Measurements from ENCODE around the gene GBGT1.

Gene GBGT1

DNA sequence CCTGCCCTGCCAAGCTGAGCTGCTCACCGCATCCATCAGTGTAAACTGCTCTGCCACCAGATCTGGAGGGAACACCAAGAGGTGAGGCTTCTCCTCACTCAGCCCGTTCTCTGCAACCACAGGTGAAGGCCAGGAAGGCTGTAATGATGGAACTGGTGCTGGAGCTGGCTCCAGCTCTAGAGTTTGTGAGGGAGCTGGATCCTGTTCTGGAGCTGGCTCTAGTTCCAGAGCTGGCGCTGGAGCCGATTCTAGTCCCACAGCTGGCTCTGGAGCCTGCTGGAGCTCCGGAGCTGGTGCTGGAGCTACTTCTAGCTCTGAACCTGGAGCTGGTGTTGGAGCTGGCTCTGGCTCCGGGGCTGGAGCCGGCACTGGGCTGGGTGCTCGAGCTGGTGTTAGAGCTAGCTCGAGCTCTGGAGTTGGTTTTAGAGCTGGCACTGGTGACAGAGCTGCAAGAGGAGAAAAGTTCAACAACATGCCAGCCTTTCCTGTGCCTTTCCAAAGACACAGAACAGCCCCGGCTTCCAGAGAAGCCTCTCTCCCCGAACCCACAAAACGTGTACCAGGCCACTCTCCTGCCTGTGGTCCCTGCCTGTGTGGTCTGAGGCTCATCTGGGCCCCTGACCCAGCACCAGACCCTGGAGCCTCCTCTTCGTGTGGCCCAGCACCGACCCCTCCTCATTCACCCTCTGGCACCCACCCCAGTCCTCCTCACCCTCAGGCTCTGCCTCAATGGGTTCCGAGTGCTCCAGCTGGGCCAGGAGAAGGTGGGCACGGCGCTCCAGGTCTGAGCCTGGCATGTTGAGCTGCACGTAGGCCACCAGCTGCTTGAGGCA lies 55.5 kb downstream of the GBGT1 start:
- H3K4me2 ChIP-seq: no peak overlapping the region
- TF ChIP-seq Cebpa-rat (IDR thresholded peaks at IDR 0.05): no peak

DNA sequence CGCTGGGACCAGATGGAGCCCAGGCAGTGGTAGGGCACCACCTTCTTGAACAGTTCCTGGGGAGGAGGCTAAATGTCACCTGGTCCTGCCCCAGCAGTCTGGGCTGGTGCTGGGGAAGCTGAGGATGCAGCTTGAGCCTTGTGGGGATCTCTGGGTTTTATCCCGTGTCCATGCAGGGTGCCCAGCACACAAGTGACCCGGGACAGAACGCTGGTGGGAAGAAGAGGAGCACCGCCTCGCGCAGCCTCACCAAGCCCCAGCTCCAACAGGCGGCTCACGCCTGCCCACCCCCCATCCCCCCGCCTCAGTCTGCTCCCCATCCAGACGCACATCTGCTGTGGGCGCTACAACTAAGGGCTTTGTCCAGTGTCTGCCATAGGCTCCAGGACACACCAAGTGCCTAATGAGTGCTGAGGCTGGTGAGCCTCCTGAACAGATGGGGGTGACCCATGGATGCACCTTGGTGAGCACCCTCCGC lies 56.4 kb downstream of the GBGT1 start:
- Histone ChIP-seq H3K9me3 (replicated peaks in 1 of 11) (no peaks in the 10 kb centered on the region), H3K27ac (peak overlapping the region in 4 of 11 experiments; percentile 9 to 49 (median 46); a peak in 3 of 22 replicates), H4K20me1 (peaks cover 45 to 94% (median 60%) of the 10 kb centered on the region in 11 experiments; a peak in 21 of 22 replicates), H3K4me1 (peaks cover 10 to 17% (median 12%) of the 10 kb centered on the region in 10 experiments), H3K4me3 (no peak overlapping the region), H3K36me3 (peaks cover 89 to 97% (median 95%) of the 10 kb centered on the region in 11 experiments), H3K4me2 (no peak overlapping the region), H3K9ac (peak overlapping the region in 6 of 11 experiments; percentile 0 to 37 (median 24); a peak in 4 of 22 replicates), H3K27me3 (no peaks in the 10 kb centered on the region)
- no peak for TF ChIP-seq Cebpa-rat (IDR thresholded peaks at IDR 0.05)

More for the DNA sequence above, 55.5 kb downstream of the GBGT1 start:
- H3K9ac ChIP-seq: peak overlapping the region in 7 of 11 experiments; percentile 4 to 41 (median 15); a peak in 5 of 22 replicates
- no peak overlapping the region for H3K4me3 ChIP-seq
- H3K9me3 ChIP-seq (replicated peaks in 1 of 11): no peaks in the 10 kb centered on the region
- H3K4me1 ChIP-seq: peaks cover 18 to 26% (median 21%) of the 10 kb centered on the region in 10 experiments
- peaks cover 42 to 97% (median 68%) of the 10 kb centered on the region in 11 experiments; a peak in 21 of 22 replicates for H4K20me1 ChIP-seq
- H3K36me3 ChIP-seq: peaks cover 80 to 88% (median 86%) of the 10 kb centered on the region in 11 experiments
- H3K27me3 ChIP-seq: no peaks in the 10 kb centered on the region
- H3K27ac ChIP-seq: peak overlapping the region in 4 of 11 experiments; percentile 2 to 48 (median 26); a peak in 7 of 22 replicates

DNA sequence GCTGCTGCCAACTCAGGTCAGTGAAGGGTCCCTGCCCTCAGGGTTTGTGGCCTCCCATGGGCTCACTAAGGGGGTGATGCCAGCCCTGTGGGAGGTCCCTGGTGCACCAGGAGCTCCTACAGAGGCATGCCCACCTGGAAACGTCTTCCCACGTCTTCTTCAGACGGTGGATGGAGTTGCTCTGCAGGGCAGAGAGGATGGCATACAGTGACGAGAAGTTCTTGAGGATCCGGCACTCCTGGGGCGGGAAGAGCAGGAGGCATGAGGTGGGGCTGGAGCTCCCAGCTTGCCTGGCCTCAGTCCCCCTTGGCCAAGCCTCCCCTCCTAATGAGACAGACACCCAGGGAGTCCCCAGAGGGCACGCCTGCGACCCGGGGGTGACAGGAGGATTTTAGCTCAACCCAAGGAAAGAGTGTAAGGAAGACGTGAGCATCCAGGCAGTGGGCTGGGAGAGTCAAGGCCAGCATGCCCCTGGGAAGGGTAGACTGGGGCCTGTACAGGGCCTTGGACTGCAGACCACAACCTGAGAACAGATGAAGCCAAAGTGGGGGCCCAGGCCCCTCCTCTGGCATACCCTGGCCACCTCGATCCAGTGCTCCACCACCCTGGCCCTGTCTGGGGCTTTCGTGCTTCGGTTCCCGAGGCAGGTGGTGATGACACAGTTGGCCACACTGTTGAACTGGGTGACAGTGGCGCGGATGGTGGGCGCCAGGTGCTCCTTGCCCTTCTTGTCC lies 57.0 kb downstream of the GBGT1 start:
- H4K20me1 ChIP-seq: peaks cover 39 to 94% (median 54%) of the 10 kb centered on the region in 11 experiments; a peak in 21 of 22 replicates
- TF ChIP-seq Cebpa-rat (IDR thresholded peaks at IDR 0.05): no peak
- H3K27me3 ChIP-seq: no peaks in the 10 kb centered on the region
- peak overlapping the region in 4 of 11 experiments; percentile 0 to 33 (median 28); a peak in 4 of 22 replicates for H3K9ac ChIP-seq
- peak overlapping the region in 3 of 11 experiments; percentile 2 to 49 (median 44); a peak in 4 of 22 replicates for H3K27ac ChIP-seq
- peaks cover 92 to 98% (median 96%) of the 10 kb centered on the region in 11 experiments for H3K36me3 ChIP-seq
- H3K4me2 ChIP-seq: no peak overlapping the region
- peaks cover 3 to 11% (median 6%) of the 10 kb centered on the region in 10 experiments; a peak in 19 of 20 replicates for H3K4me1 ChIP-seq
- no peaks in the 10 kb centered on the region for H3K9me3 ChIP-seq (replicated peaks in 1 of 11)
- H3K4me3 ChIP-seq: no peak overlapping the region

DNA sequence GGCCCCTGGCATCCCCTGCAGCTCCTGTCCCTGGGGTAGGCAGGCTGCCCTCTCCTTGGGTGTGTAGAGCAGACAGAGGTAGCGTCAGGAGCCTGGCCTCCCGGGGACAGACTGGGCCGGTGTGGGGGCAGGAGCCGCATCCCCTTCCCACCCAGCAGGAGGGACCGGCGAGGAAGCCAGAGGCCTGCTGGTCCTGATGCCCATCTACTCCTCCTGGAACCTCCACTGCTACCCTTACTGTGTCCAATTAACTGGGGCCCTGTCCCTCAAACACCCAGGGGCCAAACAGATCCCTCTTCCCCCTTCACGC lies 58.3 kb downstream of the GBGT1 start:
- H3K27ac ChIP-seq: peak overlapping the region in 1 of 11 experiments; percentile 32; a peak in 2 of 22 replicates
- peaks cover 0 to 4% (median 0%) of the 10 kb centered on the region in 10 experiments; a peak in 1 of 20 replicates for H3K4me1 ChIP-seq
- no peaks in the 10 kb centered on the region for H3K9me3 ChIP-seq (replicated peaks in 1 of 11)
- no peak for TF ChIP-seq Cebpa-rat (IDR thresholded peaks at IDR 0.05)
- no peak overlapping the region for H3K4me3 ChIP-seq
- H3K36me3 ChIP-seq: peaks cover 92 to 98% (median 96%) of the 10 kb centered on the region in 11 experiments
- peaks cover 28 to 94% (median 53%) of the 10 kb centered on the region in 11 experiments; a peak in 19 of 22 replicates for H4K20me1 ChIP-seq
- H3K4me2 ChIP-seq: no peak overlapping the region
- H3K9ac ChIP-seq: no peak overlapping the region
- H3K27me3 ChIP-seq: no peaks in the 10 kb centered on the region

DNA sequence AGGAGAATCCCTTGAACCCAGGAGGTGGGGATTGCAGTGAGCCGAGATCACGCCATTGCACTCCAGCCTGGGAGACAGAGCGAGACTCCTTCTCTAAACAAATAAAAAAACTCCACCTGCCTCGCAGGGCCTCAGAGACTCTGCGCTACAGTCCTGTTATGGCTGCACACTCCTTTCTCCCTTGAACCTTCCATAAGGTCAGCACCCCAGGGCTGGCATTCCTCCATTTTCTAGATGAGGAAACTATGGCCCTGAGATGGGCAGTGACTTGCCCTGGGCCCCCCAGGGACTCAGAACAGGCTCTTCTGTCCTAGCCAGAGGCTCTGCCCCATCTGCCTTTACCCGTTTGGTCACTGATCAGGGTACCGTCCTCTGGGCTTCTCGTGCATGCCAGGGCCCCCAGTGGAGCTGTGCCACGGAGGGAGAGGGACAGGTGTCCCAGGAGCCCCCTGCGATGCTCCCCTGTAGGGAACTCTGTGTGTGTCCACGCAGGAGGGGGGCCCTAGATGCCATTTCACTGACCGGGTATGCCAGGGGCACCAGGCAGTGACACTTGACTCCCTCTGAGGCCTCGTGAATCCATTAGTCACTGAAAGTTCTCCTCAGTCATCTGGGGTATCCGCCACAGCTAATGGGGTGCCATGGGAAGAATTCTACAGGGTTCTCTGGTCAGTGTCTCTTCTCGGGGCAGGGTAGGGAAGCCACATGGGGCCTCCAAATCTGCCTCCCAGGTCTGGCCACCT lies 58.8 kb downstream of the GBGT1 start:
- TF ChIP-seq Cebpa-rat (IDR thresholded peaks at IDR 0.05): no peak
- H3K4me2 ChIP-seq: no peak overlapping the region
- peaks cover 92 to 98% (median 96%) of the 10 kb centered on the region in 11 experiments for H3K36me3 ChIP-seq
- H4K20me1 ChIP-seq: peaks cover 23 to 94% (median 49%) of the 10 kb centered on the region in 11 experiments; a peak in 18 of 22 replicates
- no peaks in the 10 kb centered on the region; a peak in 1 of 22 replicates for H3K9me3 ChIP-seq (replicated peaks in 1 of 11)
- H3K9ac ChIP-seq: no peak overlapping the region
- peaks cover 0 to 4% (median 0%) of the 10 kb centered on the region in 10 experiments; a peak in 1 of 20 replicates for H3K4me1 ChIP-seq
- H3K27me3 ChIP-seq: no peaks in the 10 kb centered on the region
- no peak overlapping the region for H3K4me3 ChIP-seq
- peak overlapping the region in 1 of 11 experiments; percentile 32; a peak in 2 of 22 replicates for H3K27ac ChIP-seq

DNA sequence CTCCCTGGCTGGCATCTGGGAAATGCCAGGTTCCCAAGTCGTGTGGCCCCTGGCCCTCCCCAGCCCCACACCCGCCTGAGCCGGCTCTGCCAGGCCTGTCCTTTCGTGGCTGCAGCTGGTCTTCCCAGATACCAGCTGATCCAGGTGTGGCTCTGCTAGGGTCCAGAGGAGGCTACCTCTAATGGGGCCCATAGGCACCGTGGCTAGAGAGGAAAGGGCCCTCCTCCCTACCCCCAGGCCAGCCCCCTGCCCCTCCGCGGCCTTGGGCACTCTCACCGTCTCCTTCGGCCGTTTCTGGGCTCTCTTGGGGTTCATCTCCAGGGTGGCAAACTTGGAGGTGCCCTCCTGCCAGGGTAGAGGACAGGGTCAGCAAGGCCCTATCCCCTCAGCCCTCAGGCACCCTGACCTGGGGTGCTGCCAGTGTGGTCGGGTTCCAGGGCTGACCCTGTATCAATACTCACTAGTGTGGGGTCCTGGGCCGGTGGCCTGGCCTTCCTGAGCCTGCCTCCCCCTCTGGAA lies 59.7 kb downstream of the GBGT1 start:
- peaks cover 92 to 98% (median 96%) of the 10 kb centered on the region in 11 experiments for H3K36me3 ChIP-seq
- H3K27me3 ChIP-seq: no peaks in the 10 kb centered on the region
- no peak overlapping the region for H3K4me3 ChIP-seq
- no peak for TF ChIP-seq Cebpa-rat (IDR thresholded peaks at IDR 0.05)
- peaks cover 0 to 3% (median 2%) of the 10 kb centered on the region in 11 experiments; a peak in 12 of 22 replicates for H3K9me3 ChIP-seq (replicated peaks in 1 of 11)
- H3K27ac ChIP-seq: no peak overlapping the region
- peaks cover 0 to 4% (median 0%) of the 10 kb centered on the region in 10 experiments; a peak in 1 of 20 replicates for H3K4me1 ChIP-seq
- no peak overlapping the region for H3K4me2 ChIP-seq
- H3K9ac ChIP-seq: 0 out of 22 replicates have a peak overlapping the region, but pooled peaks of 1 of the 11 experiments have one; percentile 2
- H4K20me1 ChIP-seq: peaks cover 17 to 87% (median 45%) of the 10 kb centered on the region in 11 experiments; a peak in 18 of 22 replicates

DNA sequence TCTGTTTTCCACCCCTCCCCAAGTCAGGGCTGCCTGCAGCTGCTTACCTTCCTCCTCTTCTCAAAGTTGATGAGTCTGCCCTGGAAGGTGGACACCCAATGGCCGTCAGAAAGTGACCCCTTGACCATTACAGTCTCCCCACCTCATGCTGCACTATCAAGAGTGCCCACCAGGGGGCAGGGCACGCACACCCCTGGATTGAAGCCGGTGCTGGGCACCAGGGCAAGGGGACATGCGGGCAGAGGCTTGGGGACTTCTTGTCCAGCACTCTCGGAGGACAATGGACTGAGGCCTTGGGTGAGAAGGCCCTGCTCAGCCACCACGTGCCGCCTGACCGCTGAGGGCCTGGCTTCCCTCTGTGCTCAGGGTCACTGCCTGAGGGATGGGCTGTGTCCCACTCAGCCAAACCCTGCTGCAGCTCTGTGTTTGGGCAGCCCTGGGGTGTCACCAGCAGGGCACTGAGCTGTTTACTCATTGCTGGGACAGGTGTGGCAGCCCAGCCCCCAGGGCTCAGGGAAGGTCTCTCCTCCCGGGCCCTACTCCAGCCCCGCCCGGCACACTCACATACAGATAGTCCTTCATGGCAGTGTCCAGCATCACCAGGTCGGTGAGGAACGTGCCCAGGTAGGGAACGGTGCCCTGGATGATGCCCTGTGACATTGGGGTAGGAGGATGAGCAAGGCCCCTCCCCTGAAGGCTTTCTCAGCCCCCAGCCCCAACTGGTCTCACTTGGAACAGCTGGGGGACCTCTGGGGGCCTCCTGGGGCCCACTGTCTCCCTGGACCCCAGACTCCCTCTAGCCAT lies 60.3 kb downstream of the GBGT1 start:
- H3K4me2 ChIP-seq: no peak overlapping the region
- H3K4me3 ChIP-seq: no peak overlapping the region
- no peak for TF ChIP-seq Cebpa-rat (IDR thresholded peaks at IDR 0.05)
- peaks cover 15 to 80% (median 39%) of the 10 kb centered on the region in 11 experiments; a peak in 18 of 22 replicates for H4K20me1 ChIP-seq
- H3K27me3 ChIP-seq: no peaks in the 10 kb centered on the region
- 0 out of 22 replicates have a peak overlapping the region, but pooled peaks of 1 of the 11 experiments have one; percentile 9 for H3K27ac ChIP-seq
- H3K9ac ChIP-seq: 0 out of 22 replicates have a peak overlapping the region, but pooled peaks of 1 of the 11 experiments have one; percentile 2
- peaks cover 92 to 98% (median 96%) of the 10 kb centered on the region in 11 experiments for H3K36me3 ChIP-seq
- H3K4me1 ChIP-seq: peaks cover 0 to 4% (median 0%) of the 10 kb centered on the region in 10 experiments; a peak in 1 of 20 replicates
- peaks cover 4 to 9% (median 8%) of the 10 kb centered on the region in 11 experiments; a peak in 19 of 22 replicates for H3K9me3 ChIP-seq (replicated peaks in 1 of 11)

All from BLaER1 treated with 17β-estradiol and CSF1 and Interleukin-3, amounts not matched to agents 10 nM and 100 nM (cell line).